ENCODE results near the gene ZNF581.

GRCh38 chr19:55649268-55650125, 6.0 kb downstream of the ZNF581 start:
- TF ChIP-seq CTCF (IDR thresholded peaks at IDR 0.05; ENCODE audit: low read length) (no peak), EZH2 (IDR thresholded peaks at IDR 0.05; ENCODE audit: borderline replicate concordance, low read length) (no peak)
